ENCODE data around the gene PATJ. TPM values are rescaled to one million over a fixed set of nuclear protein-coding genes. Genes with fewer than 3 reads are reported as not detected.

The PATJ gene
- polyA plus RNA-seq, 1 donor from 2014 or later: 7.8 TPM

DNA sequence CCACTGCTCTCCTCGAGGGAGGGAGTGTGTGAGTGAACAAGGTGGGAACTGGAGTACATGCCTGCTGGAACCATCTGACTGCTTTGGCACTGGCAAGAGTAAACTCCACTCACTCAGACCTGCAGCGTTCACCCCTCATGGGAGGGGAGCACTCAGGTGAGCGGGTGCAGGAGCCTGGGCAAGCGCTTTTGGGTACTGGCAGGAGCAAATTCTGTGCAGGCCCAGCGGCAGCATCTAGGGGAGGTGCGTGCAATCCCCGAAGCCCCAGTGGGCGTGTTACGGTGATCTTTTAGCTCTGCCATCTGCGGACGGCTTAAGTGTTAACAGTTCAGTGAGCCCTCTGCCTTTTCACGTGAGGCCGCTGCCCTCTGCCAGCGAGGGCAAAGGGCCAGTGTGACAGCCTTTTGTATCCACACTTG is 127.4 kb downstream of the PATJ start:
- Histone ChIP-seq H3K9ac (ENCODE audit: low read length) (no peak overlapping the region), H3K27ac (ENCODE audit: low read length) (no peak overlapping the region)
- TF ChIP-seq, protein P1, sequence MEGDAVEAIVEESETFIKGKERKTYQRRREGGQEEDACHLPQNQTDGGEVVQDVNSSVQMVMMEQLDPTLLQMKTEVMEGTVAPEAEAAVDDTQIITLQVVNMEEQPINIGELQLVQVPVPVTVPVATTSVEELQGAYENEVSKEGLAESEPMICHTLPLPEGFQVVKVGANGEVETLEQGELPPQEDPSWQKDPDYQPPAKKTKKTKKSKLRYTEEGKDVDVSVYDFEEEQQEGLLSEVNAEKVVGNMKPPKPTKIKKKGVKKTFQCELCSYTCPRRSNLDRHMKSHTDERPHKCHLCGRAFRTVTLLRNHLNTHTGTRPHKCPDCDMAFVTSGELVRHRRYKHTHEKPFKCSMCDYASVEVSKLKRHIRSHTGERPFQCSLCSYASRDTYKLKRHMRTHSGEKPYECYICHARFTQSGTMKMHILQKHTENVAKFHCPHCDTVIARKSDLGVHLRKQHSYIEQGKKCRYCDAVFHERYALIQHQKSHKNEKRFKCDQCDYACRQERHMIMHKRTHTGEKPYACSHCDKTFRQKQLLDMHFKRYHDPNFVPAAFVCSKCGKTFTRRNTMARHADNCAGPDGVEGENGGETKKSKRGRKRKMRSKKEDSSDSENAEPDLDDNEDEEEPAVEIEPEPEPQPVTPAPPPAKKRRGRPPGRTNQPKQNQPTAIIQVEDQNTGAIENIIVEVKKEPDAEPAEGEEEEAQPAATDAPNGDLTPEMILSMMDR (IDR thresholded peaks at IDR 0.05; ENCODE audit: poor library complexity, severe bottlenecking): no peak
- TF ChIP-seq MXI1 (conservative IDR thresholded peaks at IDR 0.05; ENCODE audit: poor library complexity, severe bottlenecking): no peak
- no peak for TF ChIP-seq TAF1 (IDR thresholded peaks at IDR 0.05; ENCODE audit: low read depth)
- no peak for TF ChIP-seq SMC3 (conservative IDR thresholded peaks at IDR 0.05; ENCODE audit: poor library complexity)
- TF ChIP-seq REST (IDR thresholded peaks at IDR 0.05; ENCODE audit: borderline replicate concordance): no peak
- no peak for TF ChIP-seq POLR2AphosphoS5 (IDR thresholded peaks at IDR 0.05)
- no peak for TF ChIP-seq EZH2 (IDR thresholded peaks at IDR 0.05; ENCODE audit: borderline replicate concordance, insufficient read depth, low read length, poor library complexity, severe bottlenecking)
- TF ChIP-seq RAD21 (conservative IDR thresholded peaks at IDR 0.05): no peak
- TF ChIP-seq EP300 (conservative IDR thresholded peaks at IDR 0.05; ENCODE audit: poor library complexity, severe bottlenecking): no peak

GRCh38 chr1:61872206-61872605 is 129.9 kb downstream of the PATJ start:
- no peak overlapping the region for H3K4me3 ChIP-seq (ENCODE audit: low read length)
- H4K20me1 ChIP-seq (ENCODE audit: insufficient read depth): no peaks in the 10 kb centered on the region
- no peaks in the 10 kb centered on the region for H3K27me3 ChIP-seq (ENCODE audit: insufficient read depth, low read depth, low read length)
- H3K9me2 ChIP-seq (ENCODE audit: insufficient read depth, low read length): no peaks in the 10 kb centered on the region
- H3K27ac ChIP-seq (ENCODE audit: low read length): no peak overlapping the region
- H3K79me2 ChIP-seq (replicated peaks; ENCODE audit: insufficient read depth, low read length): no peaks in the 10 kb centered on the region
- no peak overlapping the region for H3K4me2 ChIP-seq (ENCODE audit: low read length)
- H3K9me3 ChIP-seq (ENCODE audit: low read length): no peaks in the 10 kb centered on the region
- TF ChIP-seq SMC3 (conservative IDR thresholded peaks at IDR 0.05; ENCODE audit: poor library complexity): no peak
- no peak for TF ChIP-seq EZH2 (IDR thresholded peaks at IDR 0.05; ENCODE audit: borderline replicate concordance, insufficient read depth, low read length, poor library complexity, severe bottlenecking)
- TF ChIP-seq, protein P1 (IDR thresholded peaks at IDR 0.05; ENCODE audit: poor library complexity, severe bottlenecking): no peak
- no peak for TF ChIP-seq TAF1 (IDR thresholded peaks at IDR 0.05; ENCODE audit: low read depth)
- no peak for TF ChIP-seq MXI1 (conservative IDR thresholded peaks at IDR 0.05; ENCODE audit: poor library complexity, severe bottlenecking)
- TF ChIP-seq RAD21 (conservative IDR thresholded peaks at IDR 0.05): no peak
- no peak for TF ChIP-seq REST (IDR thresholded peaks at IDR 0.05; ENCODE audit: borderline replicate concordance)
- no peak for TF ChIP-seq EP300 (conservative IDR thresholded peaks at IDR 0.05; ENCODE audit: poor library complexity, severe bottlenecking)
- no peak for TF ChIP-seq POLR2AphosphoS5 (IDR thresholded peaks at IDR 0.05)
- no peak overlapping the region for H3K9ac ChIP-seq (ENCODE audit: low read length)
- no peaks in the 10 kb centered on the region for H3F3A ChIP-seq (ENCODE audit: insufficient read depth, low read length, poor library complexity, severe bottlenecking)
- H2AFZ ChIP-seq (ENCODE audit: low read depth, low read length): no peak overlapping the region
- no peaks in the 10 kb centered on the region for H3K36me3 ChIP-seq (ENCODE audit: insufficient read depth, low read length)

More for the DNA sequence above, 127.4 kb downstream of the PATJ start:
- no peak overlapping the region for H3K4me2 ChIP-seq (ENCODE audit: low read length)
- no peaks in the 10 kb centered on the region for H3K27me3 ChIP-seq (ENCODE audit: insufficient read depth, low read depth, low read length)
- no peaks in the 10 kb centered on the region for H3K9me2 ChIP-seq (ENCODE audit: insufficient read depth, low read length)
- H2AFZ ChIP-seq (ENCODE audit: low read depth, low read length): no peak overlapping the region
- no peaks in the 10 kb centered on the region for H3K36me3 ChIP-seq (ENCODE audit: insufficient read depth, low read length)
- H4K20me1 ChIP-seq (ENCODE audit: insufficient read depth): no peaks in the 10 kb centered on the region
- H3K79me2 ChIP-seq (replicated peaks; ENCODE audit: insufficient read depth, low read length): no peaks in the 10 kb centered on the region
- no peaks in the 10 kb centered on the region for H3F3A ChIP-seq (ENCODE audit: insufficient read depth, low read length, poor library complexity, severe bottlenecking)
- no peak overlapping the region for H3K4me3 ChIP-seq (ENCODE audit: low read length)
- no peaks in the 10 kb centered on the region for H3K9me3 ChIP-seq (ENCODE audit: low read length)

All from neural cell (in vitro differentiated cells).